Measurements from ENCODE around the gene LRRC32. TPM values are rescaled to one million over a fixed set of nuclear protein-coding genes. Genes with fewer than 3 reads are reported as not detected.
A peak's percentile ranks its signal among the peaks of the same experiment; 100 is the strongest.

The LRRC32 gene
- total and polyA plus RNA-seq, 2 experiments from 2014 or later, result 0.42 to 0.58 TPM

DNA sequence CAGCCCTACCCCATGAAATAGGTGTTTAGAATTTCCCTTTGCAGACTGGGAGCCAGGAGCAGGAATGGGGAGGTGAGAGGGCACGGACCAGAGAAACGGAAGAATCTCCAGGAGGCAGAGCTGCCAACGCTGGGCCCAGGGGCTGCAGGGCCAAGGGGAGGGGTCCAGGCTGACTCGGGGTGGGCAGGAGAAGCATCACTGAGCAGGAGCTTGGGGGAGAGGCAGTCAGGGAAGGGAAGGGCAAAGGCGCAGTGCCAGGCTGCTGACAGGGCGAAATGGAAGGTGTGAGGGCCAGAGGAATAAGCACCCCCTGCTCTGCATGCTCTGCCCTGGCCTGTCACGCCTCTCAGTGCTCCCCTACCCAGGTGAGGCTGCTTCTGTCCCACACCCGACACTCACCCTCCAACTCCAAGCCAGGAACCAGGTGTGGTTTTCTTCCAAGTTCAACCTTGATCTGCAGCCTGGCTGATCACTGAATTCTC, 14.5 kb downstream of the LRRC32 start:
- no peaks in the 10 kb centered on the region for H3K4me1 ChIP-seq (ENCODE audit: insufficient read depth)
- H3K4me2 ChIP-seq, result no peak overlapping the region
- no peaks in the 10 kb centered on the region for H3K9me2 ChIP-seq (ENCODE audit: insufficient read depth)
- H3K9me3 Mint-ChIP-seq, result no peaks in the 10 kb centered on the region
- H3K36me3 ChIP-seq (ENCODE audit: insufficient read depth), result no peaks in the 10 kb centered on the region
- H3K4me3 ChIP-seq, result no peak overlapping the region
- ATAC-seq (no peak; the same call in 2 of the 3 replicates), DNase-seq (ENCODE audit: low spot score) (no peak)
- H3K27me3 ChIP-seq (ENCODE audit: insufficient read depth), result no peaks in the 10 kb centered on the region
- no peaks in the 10 kb centered on the region for H3K36me3 Mint-ChIP-seq (ENCODE audit: low read depth)
- no peak overlapping the region for H3K4me3 Mint-ChIP-seq
- H3K27ac Mint-ChIP-seq, result no peak overlapping the region
- H3K27ac ChIP-seq (ENCODE audit: low read depth), result no peak overlapping the region
- H3K79me2 ChIP-seq (replicated peaks; ENCODE audit: insufficient read depth), result no peaks in the 10 kb centered on the region
- H3K4me1 Mint-ChIP-seq, result peaks cover 19% of the 10 kb centered on the region
- 0 out of 2 replicates have a peak overlapping the region, but pooled peaks have one; percentile 10 for H2AFZ ChIP-seq
- H3F3A ChIP-seq (replicated peaks; ENCODE audit: low read depth), result no peaks in the 10 kb centered on the region
- H4K20me1 ChIP-seq (replicated peaks; ENCODE audit: insufficient read depth), result no peaks in the 10 kb centered on the region
- TF ChIP-seq, protein P1, sequence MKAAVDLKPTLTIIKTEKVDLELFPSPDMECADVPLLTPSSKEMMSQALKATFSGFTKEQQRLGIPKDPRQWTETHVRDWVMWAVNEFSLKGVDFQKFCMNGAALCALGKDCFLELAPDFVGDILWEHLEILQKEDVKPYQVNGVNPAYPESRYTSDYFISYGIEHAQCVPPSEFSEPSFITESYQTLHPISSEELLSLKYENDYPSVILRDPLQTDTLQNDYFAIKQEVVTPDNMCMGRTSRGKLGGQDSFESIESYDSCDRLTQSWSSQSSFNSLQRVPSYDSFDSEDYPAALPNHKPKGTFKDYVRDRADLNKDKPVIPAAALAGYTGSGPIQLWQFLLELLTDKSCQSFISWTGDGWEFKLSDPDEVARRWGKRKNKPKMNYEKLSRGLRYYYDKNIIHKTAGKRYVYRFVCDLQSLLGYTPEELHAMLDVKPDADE (IDR thresholded peaks at IDR 0.05), result no peak
- TF ChIP-seq CTCF (conservative IDR thresholded peaks at IDR 0.05; ENCODE audit: low read depth in 2 of 2), result no peak
- TF ChIP-seq, protein P2, sequence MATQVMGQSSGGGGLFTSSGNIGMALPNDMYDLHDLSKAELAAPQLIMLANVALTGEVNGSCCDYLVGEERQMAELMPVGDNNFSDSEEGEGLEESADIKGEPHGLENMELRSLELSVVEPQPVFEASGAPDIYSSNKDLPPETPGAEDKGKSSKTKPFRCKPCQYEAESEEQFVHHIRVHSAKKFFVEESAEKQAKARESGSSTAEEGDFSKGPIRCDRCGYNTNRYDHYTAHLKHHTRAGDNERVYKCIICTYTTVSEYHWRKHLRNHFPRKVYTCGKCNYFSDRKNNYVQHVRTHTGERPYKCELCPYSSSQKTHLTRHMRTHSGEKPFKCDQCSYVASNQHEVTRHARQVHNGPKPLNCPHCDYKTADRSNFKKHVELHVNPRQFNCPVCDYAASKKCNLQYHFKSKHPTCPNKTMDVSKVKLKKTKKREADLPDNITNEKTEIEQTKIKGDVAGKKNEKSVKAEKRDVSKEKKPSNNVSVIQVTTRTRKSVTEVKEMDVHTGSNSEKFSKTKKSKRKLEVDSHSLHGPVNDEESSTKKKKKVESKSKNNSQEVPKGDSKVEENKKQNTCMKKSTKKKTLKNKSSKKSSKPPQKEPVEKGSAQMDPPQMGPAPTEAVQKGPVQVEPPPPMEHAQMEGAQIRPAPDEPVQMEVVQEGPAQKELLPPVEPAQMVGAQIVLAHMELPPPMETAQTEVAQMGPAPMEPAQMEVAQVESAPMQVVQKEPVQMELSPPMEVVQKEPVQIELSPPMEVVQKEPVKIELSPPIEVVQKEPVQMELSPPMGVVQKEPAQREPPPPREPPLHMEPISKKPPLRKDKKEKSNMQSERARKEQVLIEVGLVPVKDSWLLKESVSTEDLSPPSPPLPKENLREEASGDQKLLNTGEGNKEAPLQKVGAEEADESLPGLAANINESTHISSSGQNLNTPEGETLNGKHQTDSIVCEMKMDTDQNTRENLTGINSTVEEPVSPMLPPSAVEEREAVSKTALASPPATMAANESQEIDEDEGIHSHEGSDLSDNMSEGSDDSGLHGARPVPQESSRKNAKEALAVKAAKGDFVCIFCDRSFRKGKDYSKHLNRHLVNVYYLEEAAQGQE (IDR thresholded peaks at IDR 0.05; ENCODE audit: unreplicated experiment), result no peak
- no peak for TF ChIP-seq JUNB (IDR thresholded peaks at IDR 0.05; ENCODE audit: unreplicated experiment)
- no peak for TF ChIP-seq ZNF331 (CRISPR knock-in tag; IDR thresholded peaks at IDR 0.05; ENCODE audit: low read depth)
- no peak for TF ChIP-seq EZH2 (IDR thresholded peaks at IDR 0.05; ENCODE audit: low read depth, unreplicated experiment)
- TF ChIP-seq CREB1 (CRISPR knock-in tag; IDR thresholded peaks at IDR 0.05; ENCODE audit: low read depth), result no peak
- TF ChIP-seq STAT1 (IDR thresholded peaks at IDR 0.05; ENCODE audit: unreplicated experiment), result no peak
- TF ChIP-seq NANOG (IDR thresholded peaks at IDR 0.05; ENCODE audit: borderline replicate concordance), result no peak
- no peak for TF ChIP-seq ZNF114 (CRISPR knock-in tag; IDR thresholded peaks at IDR 0.05)
- no peak for TF ChIP-seq EZH2phosphoT487 (IDR thresholded peaks at IDR 0.05; ENCODE audit: unreplicated experiment)
- no peak for TF ChIP-seq POLR2AphosphoS5 (IDR thresholded peaks at IDR 0.05; ENCODE audit: low read depth)
- TF ChIP-seq ZNF462 (CRISPR knock-in tag; IDR thresholded peaks at IDR 0.05), result no peak
- H3K27me3 Mint-ChIP-seq (ENCODE audit: insufficient read depth, low read depth, poor library complexity), result peaks cover 8% of the 10 kb centered on the region
